Hepatocyte (in vitro differentiated cells): ENCODE results near the gene ARSK.
"Not testable (repeated sequence)": the region's sequence is repeated elsewhere in the genome, so short reads cannot be mapped to it uniquely, and the experiment has no call there.

ENCODE experiments used
- CTCF ChIP-seq: fragments of 200-600 bp; sonication (generic); IDR thresholded peaks from 2 replicates; pipeline ENCODE4 v1.5.1; 2016; ENCODE audit warnings: antibody characterized with exemption, mild to moderate bottlenecking; ENCODE audit not compliant: poor library complexity
- EZH2 ChIP-seq: fragments of 200-600 bp; sonication (generic); IDR thresholded peaks from 2 replicates; pipeline ENCODE4 v1.6.1; 2016; ENCODE audit warnings: antibody characterized with exemption, mild to moderate bottlenecking, borderline replicate concordance
- EZH2phosphoT487 ChIP-seq: fragments of 200-600 bp; sonication (generic); IDR thresholded peaks from one replicate; pipeline ENCODE4 v1.6.1; 2018; ENCODE audit warnings: antibody characterized with exemption, mild to moderate bottlenecking, low read depth, moderate library complexity; ENCODE audit not compliant: unreplicated experiment, severe bottlenecking

- TF ChIP-seq CTCF, EZH2, EZH2phosphoT487: not testable (repeated sequence)
These were observed 91.3 kb downstream of the ARSK start for GRCh38 chr5:95646226-95646568.
